Prostate gland (tissue), 2 donors: ENCODE results near the gene FTL.

ENCODE experiments used
- POLR2A ChIP-seq: fragments of 450-650 bp; IDR thresholded peaks from one replicate; pipeline ENCODE4 v1.6.1; 2016; ENCODE audit warnings: antibody characterized with exemption, mild to moderate bottlenecking
- POLR2AphosphoS5 ChIP-seq: sonication (generic); formaldehyde crosslinking; IDR thresholded peaks from one replicate; pipeline ENCODE4 v1.6.1; 2017; ENCODE audit warnings: antibody characterized with exemption
- TF ChIP-seq, protein P1 (sequence below), 4 experiments: fragments of 200-600 bp in 2 of 4; fragments of 450-650 bp in 2 of 4; sonication (generic) in 2 of 4; IDR thresholded peaks; 1 replicate in 3 of 4; 2 replicates in 1 of 4; pipeline ENCODE4 v1.5.1; 2016 to 2019; ENCODE audit warnings: antibody characterized with exemption in 4 of 4, mild to moderate bottlenecking in 2 of 4, moderate library complexity in 2 of 4

DNA sequence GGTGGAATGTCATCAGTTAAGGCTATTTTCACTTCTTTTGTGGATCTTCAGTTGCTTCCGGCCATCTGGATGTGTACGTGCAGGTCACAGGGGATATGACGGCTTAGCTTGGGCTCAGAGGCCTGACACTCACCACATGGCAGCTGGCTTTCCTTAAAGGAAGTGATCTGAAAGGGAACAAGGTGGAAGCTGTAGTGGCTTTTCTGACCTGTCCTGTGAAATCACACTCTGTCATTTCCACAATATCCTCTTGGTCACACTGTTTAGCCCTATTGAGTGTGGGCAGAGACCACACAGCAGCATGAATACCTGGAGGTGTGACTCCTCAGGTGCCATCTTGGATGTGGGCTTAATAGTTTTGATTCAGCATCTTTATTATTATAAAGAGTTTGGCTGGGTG is 14.9 kb upstream of the FTL start:
- TF ChIP-seq, protein P1, sequence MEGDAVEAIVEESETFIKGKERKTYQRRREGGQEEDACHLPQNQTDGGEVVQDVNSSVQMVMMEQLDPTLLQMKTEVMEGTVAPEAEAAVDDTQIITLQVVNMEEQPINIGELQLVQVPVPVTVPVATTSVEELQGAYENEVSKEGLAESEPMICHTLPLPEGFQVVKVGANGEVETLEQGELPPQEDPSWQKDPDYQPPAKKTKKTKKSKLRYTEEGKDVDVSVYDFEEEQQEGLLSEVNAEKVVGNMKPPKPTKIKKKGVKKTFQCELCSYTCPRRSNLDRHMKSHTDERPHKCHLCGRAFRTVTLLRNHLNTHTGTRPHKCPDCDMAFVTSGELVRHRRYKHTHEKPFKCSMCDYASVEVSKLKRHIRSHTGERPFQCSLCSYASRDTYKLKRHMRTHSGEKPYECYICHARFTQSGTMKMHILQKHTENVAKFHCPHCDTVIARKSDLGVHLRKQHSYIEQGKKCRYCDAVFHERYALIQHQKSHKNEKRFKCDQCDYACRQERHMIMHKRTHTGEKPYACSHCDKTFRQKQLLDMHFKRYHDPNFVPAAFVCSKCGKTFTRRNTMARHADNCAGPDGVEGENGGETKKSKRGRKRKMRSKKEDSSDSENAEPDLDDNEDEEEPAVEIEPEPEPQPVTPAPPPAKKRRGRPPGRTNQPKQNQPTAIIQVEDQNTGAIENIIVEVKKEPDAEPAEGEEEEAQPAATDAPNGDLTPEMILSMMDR (IDR thresholded peaks at IDR 0.05) = no peak
- TF ChIP-seq POLR2A (no peak), POLR2AphosphoS5 (no peak)
